ENCODE data around the gene ATP5MC3. TPM values are rescaled to one million over a fixed set of nuclear protein-coding genes. Genes with fewer than 3 reads are reported as not detected.

ATP5MC3 gene
- total RNA-seq, 1 donor from 2014 or later: 311 TPM

DNA sequence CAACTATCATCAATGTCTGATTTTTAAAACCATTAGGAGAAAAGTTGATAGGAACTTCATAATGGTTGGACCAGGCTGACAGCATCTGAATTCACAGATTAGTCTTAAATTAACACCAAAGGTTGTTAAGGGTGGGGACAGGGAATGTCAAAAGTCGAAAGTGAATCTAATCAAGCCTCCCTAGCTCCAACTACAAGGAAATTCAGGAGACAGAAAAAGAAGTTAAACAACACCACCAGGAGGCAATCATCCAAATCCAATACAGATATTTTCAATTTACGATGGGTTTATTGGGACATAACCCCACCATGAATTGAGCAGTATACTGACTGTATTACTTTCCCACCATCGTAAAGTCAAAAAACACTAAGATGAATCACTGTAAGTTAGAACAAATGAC, 46.3 kb downstream of the ATP5MC3 start:
- Mint-ChIP-seq H3K4me3 (no peak overlapping the region), H3K36me3 (peaks cover 31% of the 10 kb centered on the region), H3K4me1 (ENCODE audit: unreplicated experiment) (peaks cover 4% of the 10 kb centered on the region), H3K9me3 (no peaks in the 10 kb centered on the region), H3K27me3 (no peaks in the 10 kb centered on the region), H3K27ac (no peak overlapping the region)
- DNase-seq (ENCODE audit: extremely low spot score, unreplicated experiment): no peak
- TF ChIP-seq, protein P1, sequence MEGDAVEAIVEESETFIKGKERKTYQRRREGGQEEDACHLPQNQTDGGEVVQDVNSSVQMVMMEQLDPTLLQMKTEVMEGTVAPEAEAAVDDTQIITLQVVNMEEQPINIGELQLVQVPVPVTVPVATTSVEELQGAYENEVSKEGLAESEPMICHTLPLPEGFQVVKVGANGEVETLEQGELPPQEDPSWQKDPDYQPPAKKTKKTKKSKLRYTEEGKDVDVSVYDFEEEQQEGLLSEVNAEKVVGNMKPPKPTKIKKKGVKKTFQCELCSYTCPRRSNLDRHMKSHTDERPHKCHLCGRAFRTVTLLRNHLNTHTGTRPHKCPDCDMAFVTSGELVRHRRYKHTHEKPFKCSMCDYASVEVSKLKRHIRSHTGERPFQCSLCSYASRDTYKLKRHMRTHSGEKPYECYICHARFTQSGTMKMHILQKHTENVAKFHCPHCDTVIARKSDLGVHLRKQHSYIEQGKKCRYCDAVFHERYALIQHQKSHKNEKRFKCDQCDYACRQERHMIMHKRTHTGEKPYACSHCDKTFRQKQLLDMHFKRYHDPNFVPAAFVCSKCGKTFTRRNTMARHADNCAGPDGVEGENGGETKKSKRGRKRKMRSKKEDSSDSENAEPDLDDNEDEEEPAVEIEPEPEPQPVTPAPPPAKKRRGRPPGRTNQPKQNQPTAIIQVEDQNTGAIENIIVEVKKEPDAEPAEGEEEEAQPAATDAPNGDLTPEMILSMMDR (conservative IDR thresholded peaks at IDR 0.05): no peak

DNA sequence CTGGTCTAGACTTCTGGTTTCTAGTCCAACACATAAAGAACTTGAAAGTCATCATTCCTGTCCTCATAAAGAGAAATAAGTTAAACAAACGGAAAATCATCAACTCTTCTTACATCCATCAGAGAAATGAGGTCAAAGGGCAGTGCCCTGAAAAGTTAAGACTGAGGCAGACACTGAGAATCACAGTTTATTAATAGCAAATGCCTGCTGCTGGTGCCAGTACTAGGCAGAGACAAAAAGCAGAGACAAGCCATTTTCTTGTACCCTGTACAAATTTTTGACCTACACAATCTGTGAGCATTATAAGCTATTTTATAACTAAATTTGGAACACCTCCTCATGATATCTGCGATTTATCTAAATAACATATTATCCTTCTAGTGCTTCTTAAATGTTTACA, 50.3 kb downstream of the ATP5MC3 start:
- Mint-ChIP-seq H3K4me3 (no peak overlapping the region), H3K36me3 (peaks cover 34% of the 10 kb centered on the region), H3K27me3 (no peaks in the 10 kb centered on the region), H3K4me1 (ENCODE audit: unreplicated experiment) (peaks cover 4% of the 10 kb centered on the region), H3K9me3 (no peaks in the 10 kb centered on the region), H3K27ac (no peak overlapping the region)
- TF ChIP-seq, protein P1 (conservative IDR thresholded peaks at IDR 0.05): no peak
- DNase-seq (ENCODE audit: extremely low spot score, unreplicated experiment): no peak

DNA sequence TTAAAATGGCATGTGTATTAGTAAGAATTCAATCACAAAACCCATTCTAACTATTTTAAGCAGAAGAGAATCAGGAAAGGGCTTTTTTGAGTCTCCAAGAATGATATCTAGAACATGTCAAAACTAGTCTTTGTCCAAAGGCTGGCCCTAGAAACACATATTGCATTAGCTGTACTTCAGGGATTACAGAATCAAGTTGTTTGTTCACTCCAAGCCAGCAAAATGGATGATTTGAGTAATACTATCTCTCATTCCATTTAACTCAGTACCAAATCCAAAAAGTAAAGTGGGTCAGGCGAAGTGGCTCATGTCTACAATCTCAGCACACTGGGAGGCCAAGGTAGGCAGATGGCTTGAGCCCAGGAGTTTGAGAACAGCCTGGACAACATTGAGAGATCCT, 54.8 kb downstream of the ATP5MC3 start:
- peaks cover 25% of the 10 kb centered on the region for H3K36me3 Mint-ChIP-seq
- no peak overlapping the region for H3K27ac Mint-ChIP-seq
- peaks cover 4% of the 10 kb centered on the region for H3K4me1 Mint-ChIP-seq (ENCODE audit: unreplicated experiment)
- TF ChIP-seq, protein P1 (conservative IDR thresholded peaks at IDR 0.05): no peak
- H3K4me3 Mint-ChIP-seq: no peak overlapping the region
- no peaks in the 10 kb centered on the region for H3K9me3 Mint-ChIP-seq
- no peak for DNase-seq (ENCODE audit: extremely low spot score, unreplicated experiment)
- H3K27me3 Mint-ChIP-seq: no peaks in the 10 kb centered on the region

Small RNA genes within 50 kb of the gene (microRNA-seq; reads per million reads assigned to microRNA genes)
- not detected for gene MIR933

Other genes starting within 250 kb of the ATP5MC3 start
- 11.6 and 24.0 TPM in 2 replicates for gene CHN1, start 176.3 kb downstream of the ATP5MC3 start, total RNA-seq (ENCODE audit: low replicate concordance)
- gene ATF2, start 13.5 kb downstream of the ATP5MC3 start, total RNA-seq (ENCODE audit: low replicate concordance): 33.6 and 56.1 TPM in 2 replicates